ENCODE results near the gene CTU2. TPM values are rescaled to one million over a fixed set of nuclear protein-coding genes. Genes with fewer than 3 reads are reported as not detected.

Gene CTU2
- total RNA-seq, 1 donor from 2014 or later: 21.3 TPM

- no peaks in the 10 kb centered on the region for H3K36me3 ChIP-seq
- TF ChIP-seq CTCF (IDR thresholded peaks at IDR 0.05): no peak
- no peaks in the 10 kb centered on the region for H3K27me3 ChIP-seq
- H3K4me1 ChIP-seq: no peaks in the 10 kb centered on the region
- no peak overlapping the region for H3K4me3 ChIP-seq
- no peaks in the 10 kb centered on the region for H3K9me3 ChIP-seq
- intact Hi-C loops (cut with DNase I): no loop called here
- no peak for ATAC-seq
- H3K27ac ChIP-seq: no peak overlapping the region
- no peak for DNase-seq
These were observed 36.3 kb upstream of the CTU2 start for GRCh38 chr16:88669980-88670379.

- H3K4me1 ChIP-seq: no peaks in the 10 kb centered on the region
- no peak for DNase-seq
- intact Hi-C loops (cut with DNase I): no loop called here
These were observed 34.5 kb upstream of the CTU2 start for GRCh38 chr16:88671806-88672205.

GRCh38 chr16:88672776-88673175 lies 33.5 kb upstream of the CTU2 start:
- peak; percentile 53 for ATAC-seq
- DNase-seq: no peak
- intact Hi-C loops (cut with DNase I): no loop called here

More at GRCh38 chr16:88671806-88672205, 34.5 kb upstream of the CTU2 start:
- ATAC-seq: no peak
- Histone ChIP-seq H3K36me3 (no peaks in the 10 kb centered on the region), H3K27me3 (no peaks in the 10 kb centered on the region), H3K4me3 (no peak overlapping the region), H3K9me3 (no peaks in the 10 kb centered on the region), H3K27ac (no peak overlapping the region)
- no peak for TF ChIP-seq CTCF (IDR thresholded peaks at IDR 0.05)

GRCh38 chr16:88673716-88674379 lies 32.5 kb upstream of the CTU2 start:
- Histone ChIP-seq H3K36me3 (no peaks in the 10 kb centered on the region), H3K4me1 (no peaks in the 10 kb centered on the region), H3K27me3 (no peaks in the 10 kb centered on the region), H3K9me3 (no peaks in the 10 kb centered on the region), H3K4me3 (no peak overlapping the region), H3K27ac (no peak overlapping the region)
- ATAC-seq (no peak), DNase-seq (no peak)
- intact Hi-C loops (cut with DNase I): no loop called here
- TF ChIP-seq CTCF (IDR thresholded peaks at IDR 0.05): no peak

More at GRCh38 chr16:88672776-88673175, 33.5 kb upstream of the CTU2 start:
- Histone ChIP-seq H3K4me1 (no peaks in the 10 kb centered on the region), H3K36me3 (no peaks in the 10 kb centered on the region), H3K9me3 (no peaks in the 10 kb centered on the region), H3K27me3 (no peaks in the 10 kb centered on the region), H3K4me3 (no peak overlapping the region), H3K27ac (no peak overlapping the region)
- peak; percentile 25 for TF ChIP-seq CTCF (IDR thresholded peaks at IDR 0.05)

GRCh38 chr16:88676502-88677242 lies 29.6 kb upstream of the CTU2 start:
- no peaks in the 10 kb centered on the region for H3K36me3 ChIP-seq
- peaks cover 7% of the 10 kb centered on the region for H3K4me1 ChIP-seq
- no peak for TF ChIP-seq CTCF (IDR thresholded peaks at IDR 0.05)
- H3K9me3 ChIP-seq: no peaks in the 10 kb centered on the region
- H3K4me3 ChIP-seq: no peak overlapping the region
- H3K27me3 ChIP-seq: no peaks in the 10 kb centered on the region
- intact Hi-C loops (cut with DNase I): no loop called here
- ATAC-seq (no peak), DNase-seq (no peak)
- H3K27ac ChIP-seq: no peak overlapping the region

Measured in upper lobe of right lung (tissue), 1 donor.